CD4-positive, alpha-beta T cell treated with Interleukin-21 for 1 hour (primary cell): ENCODE measurements around the gene BTBD16.

Experiments
- DNase-seq: peaks from one replicate; pipeline ENCODE4 v3.0.0-alpha.2; 2020

The BTBD16 gene

GRCh38 chr10:122276611-122277208 is 5.6 kb downstream of the BTBD16 start:
- no peak for DNase-seq

- DNase-seq = no peak
These were observed 6.5 kb downstream of the BTBD16 start for GRCh38 chr10:122277526-122278136.

- DNase-seq = no peak
These were observed 8.6 kb downstream of the BTBD16 start for GRCh38 chr10:122279725-122280141.

GRCh38 chr10:122280156-122280555 is 9.1 kb downstream of the BTBD16 start:
- no peak for DNase-seq

- DNase-seq = no peak
These were observed 10.0 kb downstream of the BTBD16 start for GRCh38 chr10:122281018-122281626.

GRCh38 chr10:122281751-122282150 is 10.7 kb downstream of the BTBD16 start:
- no peak for DNase-seq

GRCh38 chr10:122282253-122282671 is 11.2 kb downstream of the BTBD16 start:
- no peak for DNase-seq

GRCh38 chr10:122282909-122283308 is 11.8 kb downstream of the BTBD16 start:
- DNase-seq = no peak

- DNase-seq = no peak
These were observed 14.7 kb downstream of the BTBD16 start for GRCh38 chr10:122285506-122286444.

- no peak for DNase-seq
These were observed 15.8 kb downstream of the BTBD16 start for GRCh38 chr10:122286867-122287266.

GRCh38 chr10:122287570-122287969 is 16.5 kb downstream of the BTBD16 start:
- no peak for DNase-seq

- DNase-seq = no peak
These were observed 17.2 kb downstream of the BTBD16 start for GRCh38 chr10:122288262-122288661.

- no peak for DNase-seq
These were observed 17.8 kb downstream of the BTBD16 start for GRCh38 chr10:122288917-122289316.

GRCh38 chr10:122290334-122290733 is 19.2 kb downstream of the BTBD16 start:
- no peak for DNase-seq

- no peak for DNase-seq
These were observed 19.9 kb downstream of the BTBD16 start for GRCh38 chr10:122290833-122291532.

- DNase-seq = no peak
These were observed 20.6 kb downstream of the BTBD16 start for GRCh38 chr10:122291739-122292138.

GRCh38 chr10:122292376-122292775 is 21.3 kb downstream of the BTBD16 start:
- DNase-seq = no peak

GRCh38 chr10:122293156-122293960 is 22.3 kb downstream of the BTBD16 start:
- no peak for DNase-seq

- DNase-seq = no peak
These were observed 22.9 kb downstream of the BTBD16 start for GRCh38 chr10:122293961-122294380.

GRCh38 chr10:122294511-122295450 is 23.7 kb downstream of the BTBD16 start:
- no peak for DNase-seq

- DNase-seq = no peak
These were observed 24.3 kb downstream of the BTBD16 start for GRCh38 chr10:122295451-122295809.
